Smooth muscle cell (in vitro differentiated cells): Measurements from ENCODE around the gene IFI35. TPM values are rescaled to one million over a fixed set of nuclear protein-coding genes. Genes with fewer than 3 reads are reported as not detected.

ENCODE experiments used
- DNase-seq: peaks from one replicate; lab custom pipeline; 2025; ENCODE audit not compliant: unreplicated experiment; lab: John Stamatoyannopoulos, UW
- H2AFZ ChIP-seq: fragments of 200-600 bp; sonication (generic); 2 replicates; pipeline ENCODE4 v1.6.0; 2016; ENCODE audit warnings: antibody characterized with exemption, low read depth, mild to moderate bottlenecking
- H3F3A ChIP-seq: fragments of 200-600 bp; sonication (generic); 2 replicates; pipeline ENCODE4 v1.6.0; 2017; ENCODE audit warnings: antibody characterized with exemption, low read depth
- H3K27ac ChIP-seq: fragments of 200-600 bp; sonication (generic); 2 replicates; pipeline ENCODE4 v1.5.1; 2016; ENCODE audit warnings: low read depth, mild to moderate bottlenecking
- H3K27me3 ChIP-seq: fragments of 200-600 bp; sonication (generic); 2 replicates; pipeline ENCODE4 v1.6.1; 2016; ENCODE audit warnings: low read depth, mild to moderate bottlenecking
- H3K36me3 ChIP-seq: fragments of 200-600 bp; sonication (generic); 2 replicates; pipeline ENCODE4 v1.5.1; 2016; ENCODE audit warnings: low read depth
- H3K4me1 ChIP-seq: fragments of 200-600 bp; sonication (generic); 2 replicates; pipeline ENCODE4 v1.5.1; 2016; ENCODE audit warnings: low read depth
- H3K4me2 ChIP-seq: fragments of 200-600 bp; sonication (generic); 2 replicates; pipeline ENCODE4 v1.6.0; 2016; ENCODE audit warnings: mild to moderate bottlenecking
- H3K4me3 ChIP-seq: fragments of 200-600 bp; sonication (generic); 2 replicates; pipeline ENCODE4 v1.5.1; 2016; ENCODE audit warnings: mild to moderate bottlenecking
- H3K79me2 ChIP-seq: fragments of 200-600 bp; sonication (generic); 2 replicates; pipeline ENCODE4 v1.6.0; 2016; ENCODE audit warnings: low read depth, mild to moderate bottlenecking
- H3K9ac ChIP-seq: fragments of 200-600 bp; sonication (generic); 2 replicates; pipeline ENCODE4 v1.6.0; 2016; ENCODE audit warnings: low read depth
- H3K9me3 ChIP-seq: fragments of 200-600 bp; sonication (generic); replicated peaks from 2 replicates; pipeline ENCODE4 v1.5.1; 2016; ENCODE audit warnings: low read depth
- H4K20me1 ChIP-seq: fragments of 200-600 bp; sonication (generic); 2 replicates; pipeline ENCODE4 v1.6.0; 2016; ENCODE audit warnings: low read depth
- WGBS: methylation state at CpG from one replicate; pipeline ENCODE4 v1.1.7; 2016; ENCODE audit warnings: low lambda C conversion rate; 5-methylcytosine and 5-hydroxymethylcytosine counted together
- polyA plus RNA-seq: library from polyadenylated mRNA; unstranded; fragments of >200 nt; fragmentation: Nextera tagmentation; extraction: Ambion mirVana; gene quantifications from 2 replicates; pipeline ENCODE4 v1.2.1, GENCODE V29; 2016
- total RNA-seq: library from RNA; depleted of rRNA; stranded (reverse); fragments of >200 nt; gene quantifications from 2 replicates; pipeline ENCODE4 v1.2.3, GENCODE V29; 2014
- TF ChIP-seq, protein P1 (sequence below): fragments of 200-600 bp; sonication (generic); IDR thresholded peaks from 2 replicates; pipeline ENCODE4 v1.5.1; 2017; ENCODE audit warnings: borderline replicate concordance, mild to moderate bottlenecking, antibody characterized with exemption; ENCODE audit not compliant: insufficient read depth, poor library complexity, severe bottlenecking

IFI35 gene
- total and polyA plus RNA-seq, 2 experiments from 2014 or later, result 1.9 to 6.3 TPM

DNA sequence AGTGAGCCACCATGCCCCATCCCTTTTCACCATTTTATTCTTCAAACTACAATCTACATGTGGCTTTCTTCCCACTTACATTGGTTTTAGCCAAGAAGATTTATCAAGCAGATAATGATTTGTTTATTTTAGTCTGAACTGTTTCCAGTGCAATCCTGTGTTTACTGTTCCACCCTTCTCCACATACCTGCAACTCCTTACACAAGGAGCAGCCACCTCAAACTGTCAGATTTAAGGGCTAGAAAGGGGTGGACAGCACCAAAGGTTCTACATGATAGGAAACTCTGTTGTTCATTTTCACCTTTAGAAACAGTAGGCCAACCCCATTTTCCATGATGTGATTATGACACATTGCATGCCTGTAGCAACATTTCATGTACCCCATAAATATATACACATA lies 24.3 kb upstream of the IFI35 start:
- Histone ChIP-seq H3K4me2 (peak overlapping the region; percentile 99), H3K27ac (no peak overlapping the region)

DNA sequence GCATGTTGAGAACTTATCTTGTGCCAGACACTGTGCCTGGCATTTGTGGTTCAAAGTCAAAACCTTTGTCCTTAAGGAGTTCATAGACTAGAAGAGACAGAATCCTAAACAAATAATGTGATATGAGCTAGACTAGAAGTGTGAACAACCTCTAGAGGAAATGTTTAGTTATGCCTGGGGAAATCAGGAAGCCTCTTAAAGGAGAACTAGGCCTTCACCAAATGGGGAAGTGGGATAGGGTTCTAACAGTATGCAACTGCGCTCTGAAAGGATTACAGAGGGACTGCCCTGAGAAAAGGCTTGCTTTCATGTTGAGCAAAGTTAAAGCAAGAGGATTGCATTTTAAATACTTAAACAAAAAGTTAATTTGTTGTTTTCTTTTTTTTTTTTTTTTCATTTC lies 21.4 kb upstream of the IFI35 start:
- Histone ChIP-seq H2AFZ (no peak overlapping the region), H3K79me2 (peaks cover 37% of the 10 kb centered on the region), H4K20me1 (peaks cover 30% of the 10 kb centered on the region), H3K4me1 (no peaks in the 10 kb centered on the region), H3K4me2 (no peak overlapping the region), H3K27me3 (no peaks in the 10 kb centered on the region), H3K9ac (no peak overlapping the region), H3K36me3 (peaks cover 22% of the 10 kb centered on the region), H3K27ac (no peak overlapping the region), H3K4me3 (no peak overlapping the region), H3K9me3 (no peaks in the 10 kb centered on the region), H3F3A (no peaks in the 10 kb centered on the region)
- TF ChIP-seq, protein P1, sequence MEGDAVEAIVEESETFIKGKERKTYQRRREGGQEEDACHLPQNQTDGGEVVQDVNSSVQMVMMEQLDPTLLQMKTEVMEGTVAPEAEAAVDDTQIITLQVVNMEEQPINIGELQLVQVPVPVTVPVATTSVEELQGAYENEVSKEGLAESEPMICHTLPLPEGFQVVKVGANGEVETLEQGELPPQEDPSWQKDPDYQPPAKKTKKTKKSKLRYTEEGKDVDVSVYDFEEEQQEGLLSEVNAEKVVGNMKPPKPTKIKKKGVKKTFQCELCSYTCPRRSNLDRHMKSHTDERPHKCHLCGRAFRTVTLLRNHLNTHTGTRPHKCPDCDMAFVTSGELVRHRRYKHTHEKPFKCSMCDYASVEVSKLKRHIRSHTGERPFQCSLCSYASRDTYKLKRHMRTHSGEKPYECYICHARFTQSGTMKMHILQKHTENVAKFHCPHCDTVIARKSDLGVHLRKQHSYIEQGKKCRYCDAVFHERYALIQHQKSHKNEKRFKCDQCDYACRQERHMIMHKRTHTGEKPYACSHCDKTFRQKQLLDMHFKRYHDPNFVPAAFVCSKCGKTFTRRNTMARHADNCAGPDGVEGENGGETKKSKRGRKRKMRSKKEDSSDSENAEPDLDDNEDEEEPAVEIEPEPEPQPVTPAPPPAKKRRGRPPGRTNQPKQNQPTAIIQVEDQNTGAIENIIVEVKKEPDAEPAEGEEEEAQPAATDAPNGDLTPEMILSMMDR, result no peak
- DNase-seq, result no peak
- WGBS, result 82% methylated on average over 1 of the region's 1 CpG

More for the DNA sequence above, 24.3 kb upstream of the IFI35 start:
- H3K27me3 ChIP-seq, result no peaks in the 10 kb centered on the region
- H3K36me3 ChIP-seq, result peaks cover 6% of the 10 kb centered on the region
- H3F3A ChIP-seq, result no peaks in the 10 kb centered on the region
- TF ChIP-seq, protein P1, result no peak
- H3K4me3 ChIP-seq, result no peak overlapping the region
- peaks cover 37% of the 10 kb centered on the region for H3K79me2 ChIP-seq
- H2AFZ ChIP-seq, result no peak overlapping the region
- H3K9ac ChIP-seq, result no peak overlapping the region
- H3K9me3 ChIP-seq, result no peaks in the 10 kb centered on the region
- H3K4me1 ChIP-seq, result peaks cover 7% of the 10 kb centered on the region
- DNase-seq, result no peak
- peaks cover 30% of the 10 kb centered on the region for H4K20me1 ChIP-seq

DNA sequence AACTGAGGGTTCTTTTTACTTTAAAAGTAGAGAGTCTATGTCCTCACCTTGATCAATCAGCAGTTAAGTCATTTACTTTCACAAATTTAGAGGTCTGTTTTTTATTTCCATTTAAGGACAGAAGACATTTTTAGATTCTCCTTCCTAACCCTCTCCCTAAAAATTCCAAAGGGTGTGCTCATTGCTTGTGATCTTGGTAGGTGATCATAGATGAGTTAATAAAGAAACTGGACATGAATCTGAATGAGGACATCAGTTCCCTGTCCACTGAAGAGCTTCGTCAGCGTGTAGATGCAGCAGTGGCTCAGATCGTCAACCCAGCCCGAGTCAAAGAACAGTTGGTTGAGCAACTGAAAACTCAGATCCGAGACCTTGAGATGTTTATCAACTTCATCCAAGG lies 17.4 kb upstream of the IFI35 start:
- no peak overlapping the region for H3K9ac ChIP-seq
- H3K4me2 ChIP-seq, result no peak overlapping the region
- peaks cover 22% of the 10 kb centered on the region for H3K36me3 ChIP-seq
- H3K4me3 ChIP-seq, result no peak overlapping the region
- no peak overlapping the region for H3K27ac ChIP-seq
- H2AFZ ChIP-seq, result no peak overlapping the region
- no peaks in the 10 kb centered on the region for H3K4me1 ChIP-seq
- WGBS, result 96% methylated on average over 5 of the region's 5 CpGs
- peaks cover 9% of the 10 kb centered on the region for H4K20me1 ChIP-seq
- H3F3A ChIP-seq, result peaks cover under 1% of the 10 kb centered on the region
- peaks cover 8% of the 10 kb centered on the region for H3K79me2 ChIP-seq
- no peaks in the 10 kb centered on the region for H3K27me3 ChIP-seq
- TF ChIP-seq, protein P1, result no peak
- DNase-seq, result no peak
- H3K9me3 ChIP-seq, result no peaks in the 10 kb centered on the region
